IPS-15b (cell line): ENCODE results near the gene RBP5.

Source experiments
- H3K27me3 ChIP-seq: one replicate; pipeline ENCODE4 v1.6.1; 2013; ENCODE audit warnings: low read length; ENCODE audit not compliant: control insufficient read depth, insufficient read depth
- H3K36me3 ChIP-seq: one replicate; pipeline ENCODE4 v1.6.1; 2013; ENCODE audit warnings: low read length; ENCODE audit not compliant: control insufficient read depth, insufficient read depth
- H3K4me1 ChIP-seq: one replicate; pipeline ENCODE4 v1.6.1; 2013; ENCODE audit warnings: mild to moderate bottlenecking, low read length; ENCODE audit not compliant: control insufficient read depth, insufficient read depth
- H3K4me3 ChIP-seq: one replicate; pipeline ENCODE4 v1.5.1; 2013; ENCODE audit warnings: low read depth, low read length
- H3K9ac ChIP-seq: one replicate; pipeline ENCODE4 v1.6.1; 2013; ENCODE audit warnings: low read depth, mild to moderate bottlenecking, low read length
- H3K9me3 ChIP-seq: one replicate; pipeline ENCODE4 v1.6.1; 2013; ENCODE audit warnings: mild to moderate bottlenecking, low read length; ENCODE audit not compliant: control insufficient read depth, insufficient read depth

Gene RBP5

DNA sequence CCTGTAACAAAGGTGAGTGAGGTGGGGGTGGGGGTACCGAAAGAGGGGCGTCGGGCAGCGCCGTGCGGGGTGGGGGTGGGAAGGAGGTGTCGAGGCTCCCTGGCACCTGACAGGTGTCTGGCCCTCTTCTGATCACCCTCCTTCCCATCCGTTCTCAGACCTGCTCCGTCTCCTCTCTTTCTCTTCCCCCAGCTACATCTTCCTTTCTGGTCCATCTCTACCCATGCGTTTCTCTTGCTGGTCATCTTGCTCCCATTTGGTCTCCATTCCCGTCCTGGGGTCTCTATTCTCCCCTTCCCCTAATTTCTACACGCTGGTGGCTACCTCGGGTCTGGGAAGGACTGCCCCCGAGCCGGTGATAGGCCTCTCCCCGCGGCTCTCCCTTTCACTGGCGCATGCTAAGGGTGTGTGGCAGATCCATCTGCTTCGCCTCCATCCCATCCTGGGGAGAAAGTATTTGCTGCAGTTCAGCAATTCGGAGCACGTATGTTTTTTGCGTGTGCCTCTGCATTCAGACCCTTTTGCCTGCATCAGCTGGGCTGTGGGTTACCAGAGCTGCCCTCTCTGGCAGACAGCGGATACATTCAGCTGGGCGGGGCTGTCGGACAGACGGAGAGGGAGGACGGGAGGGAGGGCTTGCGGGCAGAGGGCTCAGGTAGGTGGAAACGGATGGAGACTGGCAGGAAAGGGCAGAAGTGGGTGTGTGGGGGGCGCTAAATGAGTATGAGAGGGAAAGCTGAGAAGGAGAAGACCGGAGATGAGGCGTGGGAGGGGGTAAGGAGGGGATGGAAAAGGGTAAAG is 2.2 kb upstream of the RBP5 start:
- H3K4me1 ChIP-seq: peaks cover 13% of the 10 kb centered on the region
- peak overlapping the region; percentile 88 for H3K4me3 ChIP-seq
- H3K9me3 ChIP-seq: no peaks in the 10 kb centered on the region

DNA sequence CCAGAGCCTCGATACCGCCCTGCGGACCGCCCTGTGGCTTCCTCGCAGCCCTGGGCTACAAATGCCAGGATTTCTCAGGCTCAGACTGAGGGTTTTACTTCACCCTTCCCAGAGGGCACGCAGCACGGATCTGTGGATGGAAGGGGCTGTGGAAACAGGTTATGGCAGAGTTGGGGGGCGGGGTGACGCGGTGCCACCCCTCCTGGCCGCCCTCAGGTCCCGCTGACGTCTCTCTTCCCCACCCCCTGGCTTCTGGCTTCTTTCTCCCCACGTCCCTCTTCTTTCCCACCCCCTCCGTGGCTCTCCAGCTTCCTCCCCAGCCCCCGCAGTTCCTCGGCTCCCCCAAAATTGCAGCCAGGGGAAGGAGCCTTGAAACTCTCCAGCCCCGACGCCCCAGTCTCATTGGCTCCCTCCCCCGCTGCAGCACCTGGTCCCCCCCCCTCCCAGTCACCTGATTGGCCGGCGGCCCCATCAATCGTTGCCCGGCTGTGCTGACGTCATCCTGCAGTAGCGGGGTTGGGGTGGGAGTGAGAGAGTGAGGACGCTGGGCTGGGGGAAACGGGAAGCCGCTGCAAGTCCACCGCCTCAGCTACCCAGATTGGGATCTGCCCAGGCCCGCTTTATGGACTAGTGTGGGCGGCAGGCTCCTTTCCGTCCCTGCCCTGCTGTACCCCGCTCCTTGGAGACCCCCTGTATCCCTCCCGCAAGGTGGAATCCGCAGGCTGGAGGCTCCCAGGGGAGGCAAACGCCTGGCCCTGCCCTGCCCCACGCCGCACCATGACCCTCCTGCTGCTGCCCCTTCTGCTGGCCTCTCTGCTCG is 1.4 kb upstream of the RBP5 start, which contains the start of gene CLSTN3:
CLSTN3 (plus strand) TSS at position 500 of the 820 bp plus-strand sequence; CDS start at position 778, 278 bp downstream.
- Histone ChIP-seq H3K36me3 (no peaks in the 10 kb centered on the region), H3K4me1 (peaks cover 13% of the 10 kb centered on the region), H3K9me3 (no peaks in the 10 kb centered on the region), H3K27me3 (peaks cover 11% of the 10 kb centered on the region), H3K4me3 (peak within 1 kb of the TSS; percentile 88), H3K9ac (peak within 1 kb of the TSS; percentile 47)

More for the DNA sequence above, 2.2 kb upstream of the RBP5 start:
- Histone ChIP-seq H3K9ac (no peak overlapping the region), H3K36me3 (peaks cover 7% of the 10 kb centered on the region), H3K27me3 (peaks cover 11% of the 10 kb centered on the region)

DNA sequence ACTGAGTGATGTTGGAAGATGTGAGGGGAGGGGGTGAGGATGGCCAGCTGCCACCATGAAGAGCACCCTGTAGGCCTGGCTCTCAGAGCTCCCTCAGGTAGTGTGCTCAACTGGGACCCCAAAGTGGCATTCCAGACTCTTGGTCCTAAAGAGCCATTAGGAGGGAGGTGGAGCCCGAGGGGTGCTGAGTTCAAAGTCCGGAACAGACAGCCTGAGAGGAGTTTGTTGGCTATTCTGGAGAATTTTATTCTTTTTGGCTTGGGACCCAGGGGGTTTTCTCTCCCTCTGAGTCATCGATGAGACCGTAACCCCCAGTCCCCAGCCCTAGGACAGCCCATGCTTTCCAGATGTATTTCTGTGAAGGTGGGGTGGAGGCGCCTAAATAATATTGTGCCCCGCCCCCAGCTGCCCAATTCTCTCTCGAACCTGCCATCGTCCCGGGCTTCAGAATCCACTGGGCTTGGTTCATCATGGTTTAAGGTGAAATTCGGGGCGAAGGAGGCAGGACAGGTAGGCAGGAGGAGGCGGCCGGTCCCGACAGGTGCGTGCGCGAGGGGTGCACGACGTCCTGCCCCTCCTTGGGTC is 690 bp upstream of the RBP5 start:
- Histone ChIP-seq H3K27me3 (peaks cover 11% of the 10 kb centered on the region), H3K36me3 (peaks cover 3% of the 10 kb centered on the region), H3K4me1 (peaks cover 13% of the 10 kb centered on the region), H3K9me3 (no peaks in the 10 kb centered on the region), H3K4me3 (peak overlapping the region; percentile 88), H3K9ac (peak overlapping the region; percentile 47)

DNA sequence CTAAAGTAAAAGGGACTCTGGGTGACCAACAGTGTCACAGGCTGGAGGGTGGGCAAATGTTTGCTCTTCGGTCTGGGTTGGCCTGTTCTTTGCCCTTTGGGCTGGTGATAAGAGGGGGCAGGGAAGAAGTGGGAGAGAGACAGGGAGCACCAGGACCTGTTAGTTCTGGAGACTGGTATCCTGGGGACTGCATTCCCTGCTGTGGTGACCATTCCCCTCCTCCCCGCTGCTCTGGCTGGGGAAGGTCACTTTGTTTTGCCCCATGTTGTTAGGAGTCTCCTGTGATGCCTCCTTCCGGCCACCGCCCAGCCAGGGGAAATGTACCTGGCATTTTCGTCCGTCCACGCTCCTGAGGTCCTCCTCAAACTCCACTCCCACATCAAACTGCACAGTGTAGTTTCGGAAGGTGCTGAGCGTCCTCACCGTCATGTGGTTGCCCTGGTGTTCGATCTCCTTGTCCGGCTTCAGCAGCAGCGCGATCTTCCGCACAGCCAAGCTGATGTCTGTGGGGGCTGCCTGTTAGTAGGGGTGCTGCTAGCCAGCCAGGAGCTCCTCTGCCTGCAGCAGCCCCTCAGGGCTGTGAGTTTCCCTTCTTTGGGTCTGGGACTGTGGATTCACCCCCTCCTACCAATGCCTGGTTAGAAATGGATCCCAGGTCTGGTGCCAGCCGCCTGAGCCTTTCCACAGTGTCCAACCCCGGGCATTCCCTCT is 618 bp downstream of the RBP5 start:
- Histone ChIP-seq H3K9ac (peak overlapping the region; percentile 16), H3K36me3 (peaks cover 3% of the 10 kb centered on the region), H3K4me1 (peaks cover 13% of the 10 kb centered on the region), H3K27me3 (peaks cover 11% of the 10 kb centered on the region), H3K4me3 (peak overlapping the region; percentile 3), H3K9me3 (no peaks in the 10 kb centered on the region)

DNA sequence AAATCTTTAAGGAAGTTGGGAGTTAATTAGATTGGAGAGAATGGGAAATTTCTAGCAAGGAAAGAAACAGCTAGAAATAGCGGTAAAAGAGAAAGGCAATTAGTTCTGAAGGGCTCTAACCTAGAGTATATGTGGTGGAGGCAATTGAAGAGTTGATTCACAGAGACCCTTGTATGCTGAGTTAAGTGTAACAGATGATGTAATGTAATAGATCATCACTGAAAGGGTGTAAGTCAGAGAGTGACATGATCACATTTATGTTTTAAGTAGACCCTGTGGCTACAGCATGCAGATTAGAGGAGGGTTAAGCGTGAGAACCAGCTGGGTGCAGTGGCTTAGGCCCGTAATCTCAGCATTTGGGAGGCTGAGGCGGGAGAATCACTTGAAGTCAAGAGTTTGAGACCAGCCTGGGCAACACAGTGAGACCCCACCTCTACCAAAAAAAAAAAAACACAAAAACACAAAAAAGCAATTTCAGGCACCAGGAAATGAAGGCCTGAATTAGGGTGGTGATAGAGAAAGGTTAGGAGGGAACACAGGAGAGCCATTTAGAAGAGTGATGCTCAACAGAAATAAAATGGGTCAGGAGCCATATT is 3.0 kb downstream of the RBP5 start:
- Histone ChIP-seq H3K4me1 (peaks cover 9% of the 10 kb centered on the region), H3K9ac (no peak overlapping the region), H3K36me3 (peaks cover 3% of the 10 kb centered on the region), H3K9me3 (no peaks in the 10 kb centered on the region), H3K4me3 (no peak overlapping the region), H3K27me3 (peaks cover 8% of the 10 kb centered on the region)

DNA sequence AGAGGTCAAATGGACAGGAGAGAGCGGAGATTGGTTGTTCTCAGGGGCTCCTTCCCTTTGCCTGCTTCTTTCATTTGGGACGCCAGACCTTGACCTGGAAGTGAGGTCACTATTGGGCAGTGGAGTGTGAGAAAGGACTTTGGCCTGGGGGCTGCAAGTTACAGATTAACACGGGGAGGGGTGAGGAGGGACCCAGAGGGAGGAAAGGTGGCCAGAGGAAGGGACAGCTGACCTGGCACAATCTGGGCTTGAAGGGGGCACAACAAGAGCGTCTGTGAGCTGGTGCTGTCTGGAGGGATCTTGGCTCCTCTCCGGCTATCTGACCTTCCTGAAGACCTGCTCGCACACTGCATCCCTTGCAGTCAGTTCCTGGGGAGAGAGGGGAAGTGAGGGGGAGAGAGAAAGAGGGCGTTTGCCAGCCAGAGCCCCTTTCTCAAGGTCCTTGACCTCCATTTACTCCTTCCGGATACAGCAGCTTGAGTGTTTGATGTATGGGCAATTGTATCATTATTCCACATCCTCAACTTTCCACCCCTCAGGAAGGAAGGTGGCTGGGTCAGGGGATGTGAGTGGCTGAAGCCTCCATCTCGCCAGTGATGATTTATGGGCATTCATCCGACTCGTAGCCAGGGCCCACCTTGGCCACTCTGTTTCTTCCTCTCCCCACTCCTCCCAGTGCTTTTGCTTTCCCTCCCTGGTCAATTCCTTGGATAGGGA is 4.7 kb downstream of the RBP5 start:
- Histone ChIP-seq H3K27me3 (peaks cover 2% of the 10 kb centered on the region), H3K36me3 (peaks cover 3% of the 10 kb centered on the region), H3K4me3 (no peak overlapping the region), H3K9ac (no peak overlapping the region), H3K9me3 (no peaks in the 10 kb centered on the region), H3K4me1 (peaks cover 6% of the 10 kb centered on the region)

DNA sequence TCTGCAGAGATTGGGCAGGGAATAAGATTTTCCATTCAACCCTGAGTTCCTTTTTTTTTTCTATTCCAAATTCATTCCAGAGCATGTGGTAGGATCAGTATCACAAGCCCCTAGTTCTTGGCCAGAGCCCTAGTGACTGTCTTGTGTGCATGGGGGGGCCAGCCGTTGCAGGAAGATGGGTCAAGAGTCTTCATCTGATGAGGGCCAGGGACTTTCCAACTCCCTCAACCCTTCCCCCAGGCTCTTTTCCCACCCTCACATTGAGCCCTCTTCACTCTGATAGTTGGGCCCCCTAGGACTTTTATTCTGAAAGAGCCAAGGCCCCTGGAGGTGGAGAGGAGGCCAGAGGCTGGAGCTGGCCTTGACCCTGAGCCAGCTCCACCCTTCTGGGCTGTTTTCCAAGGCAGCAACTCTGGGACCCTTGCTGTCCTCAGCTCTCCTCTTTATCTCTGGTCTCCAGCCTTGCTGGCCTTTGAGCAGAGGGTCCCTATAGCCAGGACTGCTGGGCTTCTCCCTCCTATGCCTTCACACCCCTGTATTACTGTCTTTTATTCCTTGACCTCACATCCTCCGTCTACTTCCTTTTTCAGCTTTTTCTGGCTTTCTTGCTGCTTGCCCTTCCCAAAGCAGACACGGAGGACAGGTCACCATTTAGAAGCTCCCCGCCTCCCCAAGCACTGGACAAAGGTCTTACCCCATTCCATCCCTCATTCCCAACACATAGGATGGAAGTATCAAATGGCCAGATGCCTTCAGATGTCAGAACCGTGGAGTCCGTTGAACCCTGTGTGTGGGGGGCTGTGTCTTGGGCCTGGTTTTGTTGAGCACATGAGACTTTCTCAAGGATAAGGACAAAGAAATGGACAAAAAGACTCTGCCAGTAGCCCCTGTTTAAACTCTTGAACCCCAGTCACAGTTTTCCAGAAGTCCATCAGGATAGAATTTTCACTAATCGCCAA is 5.6 kb downstream of the RBP5 start:
- Histone ChIP-seq H3K27me3 (no peaks in the 10 kb centered on the region), H3K4me3 (no peak overlapping the region), H3K4me1 (no peaks in the 10 kb centered on the region), H3K36me3 (peaks cover 3% of the 10 kb centered on the region), H3K9ac (no peak overlapping the region), H3K9me3 (no peaks in the 10 kb centered on the region)

DNA sequence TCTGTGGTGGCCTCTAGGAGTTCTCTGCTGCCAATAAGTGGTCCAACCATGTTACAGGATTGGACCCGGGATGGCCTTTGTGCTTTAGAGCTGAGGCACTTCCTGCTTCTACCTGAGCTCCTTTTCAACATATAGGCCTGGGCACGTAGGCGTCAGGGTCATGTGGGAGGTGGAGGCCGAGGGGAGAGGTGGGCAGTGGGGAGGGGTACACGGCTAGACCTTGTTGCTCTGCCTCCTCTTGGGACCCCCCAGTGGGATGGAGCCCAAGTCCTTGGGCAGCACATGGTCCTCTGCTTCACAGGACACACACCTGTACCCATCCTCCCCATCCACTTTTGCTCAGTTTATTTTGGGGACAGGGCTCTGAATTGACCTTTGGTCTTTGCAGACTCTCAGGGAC is 7.4 kb downstream of the RBP5 start:
- H3K4me1 ChIP-seq: no peaks in the 10 kb centered on the region
- no peak overlapping the region for H3K4me3 ChIP-seq
- peaks cover 3% of the 10 kb centered on the region for H3K36me3 ChIP-seq
- no peak overlapping the region for H3K9ac ChIP-seq
- no peaks in the 10 kb centered on the region for H3K27me3 ChIP-seq
- no peaks in the 10 kb centered on the region for H3K9me3 ChIP-seq

DNA sequence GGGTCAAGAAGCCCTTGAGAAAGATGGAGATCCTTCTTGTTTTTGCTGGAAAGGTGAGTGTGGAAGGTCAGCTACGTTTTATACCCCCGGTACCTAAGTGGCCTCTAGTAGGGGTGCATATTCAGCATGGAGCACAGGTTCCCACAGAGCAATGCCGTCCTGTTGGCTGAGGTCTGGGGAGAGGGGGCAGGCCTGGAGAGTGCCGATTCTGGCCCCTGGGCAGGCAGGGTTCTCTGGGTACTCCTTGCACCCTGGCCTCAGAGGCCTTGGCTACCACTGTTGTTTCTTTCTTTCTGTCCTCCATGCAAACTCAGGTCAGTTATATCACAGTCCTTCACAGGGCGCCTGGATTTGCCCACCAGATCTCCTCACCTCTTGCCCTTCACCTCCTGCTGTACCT is 8.5 kb downstream of the RBP5 start:
- Histone ChIP-seq H3K4me3 (no peak overlapping the region), H3K9me3 (no peaks in the 10 kb centered on the region), H3K9ac (no peak overlapping the region)

DNA sequence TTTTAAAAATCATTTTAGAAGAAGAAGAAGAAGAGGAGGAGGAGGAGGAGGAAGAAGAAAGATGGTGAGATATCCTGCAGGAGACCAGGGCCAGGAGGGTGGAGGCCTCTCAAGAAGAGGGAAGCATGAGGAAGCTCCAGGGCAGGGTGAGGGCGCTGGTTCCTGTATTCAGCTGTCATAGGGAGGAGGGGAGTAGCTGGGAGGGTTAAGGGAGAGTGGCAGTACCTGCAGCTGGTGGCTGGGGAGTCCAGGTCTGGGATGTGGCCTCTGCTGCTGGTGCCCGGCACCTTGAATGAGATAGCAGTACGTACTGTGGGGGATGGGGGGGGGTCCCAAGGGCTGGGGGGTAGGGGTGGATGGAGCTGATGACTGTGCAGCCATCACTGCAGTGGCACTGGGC is 9.8 kb downstream of the RBP5 start:
- H3K9ac ChIP-seq: no peak overlapping the region
- H3K4me1 ChIP-seq: no peaks in the 10 kb centered on the region
- no peaks in the 10 kb centered on the region for H3K9me3 ChIP-seq
- H3K4me3 ChIP-seq: no peak overlapping the region
- H3K27me3 ChIP-seq: no peaks in the 10 kb centered on the region
- no peaks in the 10 kb centered on the region for H3K36me3 ChIP-seq

More for the DNA sequence above, 8.5 kb downstream of the RBP5 start:
- no peaks in the 10 kb centered on the region for H3K4me1 ChIP-seq
- peaks cover 3% of the 10 kb centered on the region for H3K36me3 ChIP-seq
- H3K27me3 ChIP-seq: no peaks in the 10 kb centered on the region
